AG09319 (cell line): ENCODE results near the gene ETV5.

Experiments used
- DNase-seq: peaks from one replicate; pipeline ENCODE4 v3.0.0-alpha.2; 2010; ENCODE audit warnings: low read depth; ENCODE audit errors: extremely low read depth
- CTCF ChIP-seq: IDR thresholded peaks from 2 replicates; pipeline ENCODE4 v1.5.1; 2011; ENCODE audit warnings: low read depth, mild to moderate bottlenecking, inconsistent platforms, low read length, moderate library complexity

ETV5 gene

GRCh38 chr3:186123012-186123411 is 14.1 kb upstream of the ETV5 start:
- TF ChIP-seq CTCF = no peak
- no peak for DNase-seq

GRCh38 chr3:186121968-186122367 is 13.1 kb upstream of the ETV5 start:
- no peak for DNase-seq
- no peak for TF ChIP-seq CTCF

- TF ChIP-seq CTCF = no peak
- no peak for DNase-seq
Measured at GRCh38 chr3:186121278-186121677, 12.4 kb upstream of the ETV5 start.

- DNase-seq = no peak
- TF ChIP-seq CTCF = no peak
Measured at GRCh38 chr3:186119499-186119898, 10.6 kb upstream of the ETV5 start.

- DNase-seq = no peak
- no peak for TF ChIP-seq CTCF
Measured at GRCh38 chr3:186118692-186119091, 9.8 kb upstream of the ETV5 start.

GRCh38 chr3:186117521-186118134 is 8.7 kb upstream of the ETV5 start:
- no peak for TF ChIP-seq CTCF
- no peak for DNase-seq

- TF ChIP-seq CTCF = no peak
Measured at GRCh38 chr3:186115239-186115996, 6.5 kb upstream of the ETV5 start.

More at GRCh38 chr3:186115239-186115996, 6.5 kb upstream of the ETV5 start:
- DNase-seq = no peak
